ENCODE measurements around the gene ABCA3.

GRCh38 chr16:2278956-2279800 is 61.4 kb downstream of the ABCA3 start:
- no peak for TF ChIP-seq EP300 (IDR thresholded peaks at IDR 0.05)
- no peak for TF ChIP-seq CTCF (IDR thresholded peaks at IDR 0.05)
- no peak for TF ChIP-seq POLR2A (IDR thresholded peaks at IDR 0.05)

All from suprapubic skin (tissue), 3 donors.